ENCODE results near the gene ARL5C. TPM values are rescaled to one million over a fixed set of nuclear protein-coding genes. Genes with fewer than 3 reads are reported as not detected.

ARL5C gene, protein sequence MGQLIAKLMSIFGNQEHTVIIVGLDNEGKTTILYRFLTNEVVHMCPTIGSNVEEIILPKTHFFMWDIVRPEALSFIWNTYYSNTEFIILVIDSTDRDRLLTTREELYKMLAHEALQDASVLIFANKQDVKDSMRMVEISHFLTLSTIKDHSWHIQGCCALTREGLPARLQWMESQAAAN
- not detected in 2 replicates for total RNA-seq

DNA sequence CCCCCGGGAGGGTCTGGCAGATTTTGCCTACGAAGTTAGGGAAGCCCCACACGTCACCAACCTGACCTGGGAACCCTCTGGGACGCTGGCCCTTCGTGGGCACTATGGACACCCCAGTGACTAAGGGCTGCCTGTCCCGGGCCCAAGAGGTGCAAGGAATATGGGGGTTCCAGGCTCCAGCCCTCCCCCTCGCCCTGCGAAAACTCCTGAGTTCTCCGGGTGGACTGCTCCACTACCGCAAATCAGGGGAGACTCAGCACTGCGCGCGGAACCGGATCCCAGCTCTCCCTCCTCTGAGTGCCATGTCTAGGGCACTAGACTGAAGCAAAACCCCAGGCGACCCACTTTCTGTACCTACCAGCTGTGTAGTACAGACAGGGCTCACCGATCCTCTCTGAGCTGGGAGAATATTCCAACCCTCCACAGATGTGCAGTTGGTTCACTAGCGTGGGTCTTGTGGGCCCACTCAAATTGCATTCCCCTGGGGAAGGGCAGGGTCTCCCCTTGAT is at the start of gene ARL5C:
Gene ARL5C, minus strand, starts transcription at position 321 of the 509 bp plus-strand sequence. CDS start 401 bp downstream, outside the sequence.

DNA sequence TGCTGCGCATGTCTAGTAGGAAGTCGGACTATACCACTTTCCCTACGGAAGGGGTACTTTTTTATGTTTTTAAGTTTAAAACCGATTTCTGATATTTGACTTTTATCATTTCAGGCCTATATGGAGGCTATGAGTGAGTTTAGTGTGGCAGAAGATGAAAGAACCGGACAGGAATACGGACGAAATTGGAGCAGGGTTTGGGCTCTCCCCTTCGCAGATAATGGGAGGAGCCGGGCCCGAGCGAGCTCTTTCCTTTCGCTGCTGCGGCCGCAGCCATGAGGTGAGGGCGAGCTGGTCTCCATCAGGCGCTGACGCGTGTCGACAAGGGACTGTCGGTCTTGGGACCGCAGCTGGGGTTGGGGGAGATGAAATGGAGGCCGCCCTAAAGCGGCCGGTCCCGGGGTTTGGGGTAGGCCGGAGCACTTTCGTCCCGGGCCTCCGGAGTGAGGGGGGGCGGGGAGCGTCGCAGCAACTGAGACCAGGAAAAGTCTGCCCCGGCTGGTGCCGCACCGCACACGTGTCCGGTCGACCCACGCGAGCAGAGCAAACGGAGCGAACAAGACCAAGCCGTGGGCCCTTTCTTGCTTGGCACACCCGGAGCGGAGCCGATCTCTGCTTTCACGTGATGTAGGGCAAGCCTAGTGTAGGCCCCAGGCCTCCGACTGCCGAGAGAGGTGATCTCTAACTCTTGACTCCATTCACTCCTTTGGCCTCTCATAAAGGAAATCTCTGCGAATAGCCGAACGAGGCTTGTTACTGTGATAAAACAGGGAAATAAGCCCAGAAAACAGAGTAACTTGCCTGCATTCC is 34.3 kb upstream of the ARL5C start, which contains the start of gene RPL19:
Gene RPL19, plus strand, starts transcription at position 214 of the 810 bp plus-strand sequence. Its CDS starts 62 bp downstream, at position 276.

DNA sequence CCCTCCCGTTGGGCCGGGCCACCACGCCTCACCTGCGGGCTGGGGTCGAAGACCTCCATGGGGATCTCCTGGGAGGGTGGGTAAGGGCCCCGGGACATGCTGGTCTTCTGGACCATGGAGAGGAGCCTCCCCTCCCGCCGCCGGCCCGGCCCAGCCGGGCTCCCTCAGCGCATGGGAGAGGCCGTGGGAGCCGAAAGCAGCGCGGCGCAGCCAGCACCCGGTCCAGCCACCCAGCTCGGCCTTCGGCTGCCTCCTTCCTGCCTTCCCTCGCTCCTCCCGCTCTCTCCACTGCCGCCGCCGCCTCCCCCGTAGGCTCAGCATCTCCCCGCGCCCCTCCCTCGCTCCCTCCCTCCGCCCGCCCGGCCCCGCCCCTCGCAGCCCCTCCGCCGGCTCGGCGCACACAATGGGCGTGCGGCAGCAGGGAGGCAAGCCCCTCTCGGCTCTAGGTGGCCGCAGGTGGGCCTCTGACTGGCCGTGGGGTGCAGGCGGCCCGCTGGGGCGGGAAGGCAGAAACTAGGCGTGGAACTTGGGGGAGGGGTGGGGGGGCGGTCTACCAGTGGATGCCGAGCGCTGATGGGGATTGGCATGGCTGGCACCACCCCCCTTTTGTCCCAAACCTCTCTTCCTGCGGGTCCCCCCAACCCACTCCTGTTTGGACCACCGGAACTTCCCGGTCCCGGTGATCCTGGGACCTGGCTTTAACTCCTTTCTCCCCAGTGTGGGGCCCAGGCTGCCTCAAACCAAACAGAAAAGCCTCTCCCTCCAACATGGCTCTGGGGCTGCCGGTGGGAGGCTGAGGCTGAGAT is 31.6 kb upstream of the ARL5C start, which contains the start of gene CACNB1:
Gene CACNB1, minus strand, starts transcription at position 290 of the 806 bp plus-strand sequence. Its CDS starts 174 bp downstream, at position 116.

DNA sequence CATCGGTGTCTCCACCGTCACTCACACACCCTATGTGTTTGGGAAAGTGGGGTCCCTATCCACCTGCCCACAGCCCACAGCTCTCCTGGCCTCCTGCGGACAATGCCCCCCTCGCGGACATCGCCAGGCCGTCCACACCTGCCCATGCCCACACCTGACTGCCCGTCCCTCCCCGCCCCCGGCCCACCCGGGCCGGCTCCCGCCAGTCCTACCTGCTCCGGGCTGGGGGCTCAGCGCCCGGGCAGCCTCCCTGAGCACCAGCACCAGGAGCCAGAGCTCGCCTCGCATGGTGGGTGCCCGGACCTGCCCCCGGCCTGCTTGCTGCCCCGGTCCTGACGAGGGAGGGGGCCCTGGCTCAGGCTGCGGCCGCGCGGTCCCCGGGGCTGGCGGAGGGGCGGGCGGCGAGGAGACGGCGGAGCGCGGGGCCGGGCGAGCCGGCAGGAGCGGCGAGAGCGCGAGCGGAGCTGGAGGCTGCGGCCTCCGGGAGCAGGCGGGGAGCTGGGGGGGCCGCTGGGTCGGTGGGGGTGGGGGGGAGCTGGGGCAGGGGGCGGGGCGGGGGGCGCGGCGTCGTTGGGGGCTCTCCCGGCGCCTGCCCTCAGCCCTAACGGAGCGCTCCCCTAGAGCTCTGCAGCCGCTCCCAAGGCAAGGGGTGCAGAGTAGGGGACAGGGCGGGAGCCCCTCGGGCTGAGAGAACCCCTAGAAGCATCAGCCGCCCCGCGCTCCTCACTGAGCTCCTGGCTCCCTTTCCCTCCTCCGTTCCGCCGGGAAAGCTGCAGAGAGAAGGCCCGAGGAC is 14.6 kb downstream of the ARL5C start, which contains the start of gene PLXDC1:
Gene PLXDC1, minus strand, starts transcription at position 488 of the 793 bp plus-strand sequence. Its CDS starts 200 bp downstream, at position 288.

Other genes with a start within 250 kb of the ARL5C start
- gene FBXO47, start 198.8 kb downstream of the ARL5C start, total RNA-seq: under 0.01 TPM in 1 of 2 replicates, not detected in the other
- gene PLXDC1, start 14.5 kb downstream of the ARL5C start, total RNA-seq: 0.28 and 0.83 TPM in 2 replicates
- 3.6 and 5.3 TPM in 2 replicates for gene CACNB1, start 31.5 kb upstream of the ARL5C start, total RNA-seq
- 2,335 and 2,658 TPM in 2 replicates for gene RPL19, start 34.1 kb upstream of the ARL5C start, total RNA-seq
- not detected in 2 replicates for gene STAC2, start 59.8 kb upstream of the ARL5C start, total RNA-seq
- 10.7 and 12.6 TPM in 2 replicates for gene FBXL20, start 235.5 kb upstream of the ARL5C start, total RNA-seq